Left lung (tissue), 14 donors: ENCODE data around the gene SLC19A3. TPM values are rescaled to one million over a fixed set of nuclear protein-coding genes. Genes with fewer than 3 reads are reported as not detected.
A peak's percentile ranks its signal among the peaks of the same experiment; 100 is the strongest.

Experiments used
- ATAC-seq: fragments of 200-7000 bp; cut with Tn5 transposase; one replicate; pipeline ENCODE4 v1.9.1; 2020; ENCODE audit warnings: moderate library complexity
- DNase-seq, 4 donors: peaks; one replicate each; pipeline ENCODE4 v3.0.0-alpha.2; 2013 to 2020
- H3K27ac ChIP-seq, 2 donors: fragments of 200-600 bp; sonication (generic) in 1 of 2; one replicate each; pipeline versions ENCODE4 v1.5.0 to v1.8.0; 2020 to 2021
- H3K27me3 ChIP-seq, 2 donors: fragments of 200-600 bp; sonication (generic) in 1 of 2; one replicate each; pipeline versions ENCODE4 v1.5.0 to v1.8.0; 2020 to 2021
- H3K36me3 ChIP-seq, 2 donors: fragments of 200-600 bp; sonication (generic) in 1 of 2; one replicate each; pipeline versions ENCODE4 v1.5.0 to v1.8.0; 2020 to 2021
- H3K4me1 ChIP-seq, 2 donors: fragments of 200-600 bp; one replicate each; pipeline ENCODE4 v1.8.0; 2021
- H3K4me3 ChIP-seq, 2 donors: fragments of 200-600 bp; sonication (generic) in 1 of 2; one replicate each; pipeline versions ENCODE4 v1.5.0 to v1.8.0; 2020 to 2021; ENCODE audit warnings: mild to moderate bottlenecking in 1 of 2
- H3K9me3 ChIP-seq, 2 donors: fragments of 200-600 bp; sonication (generic) in 1 of 2; one replicate each; pipeline versions ENCODE4 v1.5.0 to v1.8.0; 2020 to 2021
- CTCF ChIP-seq, 2 donors: fragments of 200-600 bp; sonication (generic) in 1 of 2; IDR thresholded peaks; one replicate each; pipeline versions ENCODE4 v1.5.0 to v1.8.0; 2021; ENCODE audit warnings: antibody characterized with exemption in 2 of 2
- intact Hi-C, 2 donors: fragments of 100-400 bp; cut with DNase I; formaldehyde crosslinking; loops; one replicate each; pipeline versions ENCODE4 v1.11.2 to v1.14.2; 2022
- long read RNA-seq, 12 donors: library from polyadenylated mRNA in 2 of 12; unstranded in 2 of 12; transcript quantifications; one replicate each; pipeline ENCODE4 v2.0.0 and lab custom pipeline, GENCODE V29; 2019 to 2026
- polyA plus RNA-seq, 6 donors: library from polyadenylated mRNA; unstranded; fragments of 120-200 nt; gene quantifications; one replicate each; pipeline ENCODE4 v1.2.1, GENCODE V29; 2013; ENCODE audit not compliant: insufficient read length in 6 of 6
- total RNA-seq, 2 donors: library from RNA; stranded (reverse); fragmentation: NEBNext Ultra II Directional; extraction: Animal tissue kit (Norgen Biotek cat#: 25700); gene quantifications; one replicate each; pipeline ENCODE4 v1.2.1, GENCODE V29; 2021
- donor health status: DM: no; HTN: yes; CAD: no.
- donor health status: DM: no; HTN: no; CAD: no.

SLC19A3 gene
- total RNA-seq (10 to 100 TPM in 1 of 2 donors, 1 to 10 TPM in 1; 6.2 to 10.7 TPM), polyA plus RNA-seq (10 to 100 TPM; 12.3 to 32.5 (median 24.3) TPM)
- long read RNA-seq, donor 1: 0 reads
- long read RNA-seq, donor 2, full-length matches to known transcripts: 2 of 2 reads
- long read RNA-seq, donor 2, partial matches to known transcripts: 0 of 2 reads
- long read RNA-seq, donor 2, other reads (novel, unspliced or antisense): 0 of 2 reads
- long read RNA-seq, donor 3, full-length matches to known transcripts: 1 of 1 reads
- long read RNA-seq, donor 3, partial matches to known transcripts: 0 of 1 reads
- long read RNA-seq, donor 3, other reads (novel, unspliced or antisense): 0 of 1 reads
- long read RNA-seq, donor 4, partial matches to known transcripts: 0 of 1 reads
- long read RNA-seq, donor 4, other reads (novel, unspliced or antisense): 1 of 1 reads
- long read RNA-seq, donor 5, full-length matches to known transcripts: 1 of 1 reads
- long read RNA-seq, donor 5, partial matches to known transcripts: 0 of 1 reads
- long read RNA-seq, donor 5, other reads (novel, unspliced or antisense): 0 of 1 reads
- long read RNA-seq, donor 6, full-length matches to known transcripts: 1 of 1 reads
- long read RNA-seq, donor 6, partial matches to known transcripts: 0 of 1 reads
- long read RNA-seq, donor 6, other reads (novel, unspliced or antisense): 0 of 1 reads
- long read RNA-seq, donor 7, full-length matches to known transcripts: 4 of 4 reads
- long read RNA-seq, donor 7, partial matches to known transcripts: 0 of 4 reads
- long read RNA-seq, donor 7, other reads (novel, unspliced or antisense): 0 of 4 reads
- long read RNA-seq, donor 8: 0 reads
- long read RNA-seq, donor 9: 0 reads
- long read RNA-seq, donor 10, partial matches to known transcripts: 0 of 2 reads
- long read RNA-seq, donor 10, other reads (novel, unspliced or antisense): 2 of 2 reads
- long read RNA-seq, donor 11, full-length matches to known transcripts: 2 of 2 reads
- long read RNA-seq, donor 11, partial matches to known transcripts: 0 of 2 reads
- long read RNA-seq, donor 11, other reads (novel, unspliced or antisense): 0 of 2 reads
- long read RNA-seq, donor 12, full-length matches to known transcripts: 2 of 2 reads
- long read RNA-seq, donor 12, partial matches to known transcripts: 0 of 2 reads
- long read RNA-seq, donor 12, other reads (novel, unspliced or antisense): 0 of 2 reads

GRCh38 chr2:227717687-227718567 lies at the start of gene SLC19A3:
TSS of gene SLC19A3 (minus strand) at chr2:227718028. CDS start at chr2:227702318, 15,710 bp downstream.
- no peaks in the 10 kb centered on the region for H3K36me3 ChIP-seq
- DNase-seq: peak; percentile 86 to 97 (median 93)
- H3K4me1 ChIP-seq: no peaks in the 10 kb centered on the region
- peak; percentile 96 for ATAC-seq
- intact Hi-C loops: no loop called here
- H3K27ac ChIP-seq: peak within 1 kb of the TSS; percentile 35 to 61
- peak within 1 kb of the TSS; percentile 29 to 45 for H3K4me3 ChIP-seq
- peaks cover 0 to 15% of the 10 kb centered on the region in 2 donors for H3K27me3 ChIP-seq
- H3K9me3 ChIP-seq: no peaks in the 10 kb centered on the region
- no peak for TF ChIP-seq CTCF (IDR thresholded peaks at IDR 0.05)

- H3K4me3 ChIP-seq: no peak overlapping the region
- H3K27ac ChIP-seq: no peak overlapping the region
- peaks cover 6 to 7% of the 10 kb centered on the region in 2 donors for H3K4me1 ChIP-seq
- H3K9me3 ChIP-seq: no peaks in the 10 kb centered on the region
- ATAC-seq: peak; percentile 97
- intact Hi-C loops: loop anchor here in 1 of 2 donors (5.0 to 10.0 kb wide), 2 partner anchors 109 to 362 kb away; no protein-coding TSS in a partner anchor
- no peaks in the 10 kb centered on the region for H3K27me3 ChIP-seq
- TF ChIP-seq CTCF (IDR thresholded peaks at IDR 0.05): peak; percentile 84 to 90
- peak; percentile 65 to 88 (median 74) for DNase-seq
- no peaks in the 10 kb centered on the region for H3K36me3 ChIP-seq
Observed at GRCh38 chr2:227766373-227766883, 48.6 kb upstream of the SLC19A3 start.

- Histone ChIP-seq H3K27ac (no peak overlapping the region), H3K4me3 (no peak overlapping the region), H3K36me3 (no peaks in the 10 kb centered on the region), H3K9me3 (no peaks in the 10 kb centered on the region), H3K4me1 (peaks cover 6 to 7% of the 10 kb centered on the region in 2 donors), H3K27me3 (no peaks in the 10 kb centered on the region)
- TF ChIP-seq CTCF (IDR thresholded peaks at IDR 0.05): no peak
- intact Hi-C loops: loop anchor here in 1 of 2 donors (5.0 to 10.0 kb wide), 2 partner anchors 109 to 361 kb away; no protein-coding TSS in a partner anchor
- DNase-seq (no peak), ATAC-seq (no peak)
Observed at GRCh38 chr2:227765788-227766372, 48.1 kb upstream of the SLC19A3 start.
